ENCODE results near the gene PKN1.

The PKN1 gene

GRCh38 chr19:14472202-14472938, 39.3 kb downstream of the PKN1 start:
- TF ChIP-seq MAX (IDR thresholded peaks at IDR 0.05; ENCODE audit: low read depth, low read length) (peak; percentile 28; the same call in 1 of the 2 replicates), CTCF (IDR thresholded peaks at IDR 0.05; ENCODE audit: low read depth, low read length) (peak; percentile 70), POLR2A (IDR thresholded peaks at IDR 0.05; ENCODE audit: extremely low read depth, insufficient read length) (no peak), MYC (IDR thresholded peaks at IDR 0.05; ENCODE audit: low read depth, low read length) (peak; percentile 30; the same call in 1 of the 2 replicates)
- DNase-seq (ENCODE audit: low read depth) = peak; percentile 92
- no peak overlapping the region for H3K4me3 ChIP-seq (ENCODE audit: low read depth, low read length)

- no peak for TF ChIP-seq CTCF (IDR thresholded peaks at IDR 0.05; ENCODE audit: low read depth, low read length)
- no peak for TF ChIP-seq POLR2A (IDR thresholded peaks at IDR 0.05; ENCODE audit: extremely low read depth, insufficient read length)
- TF ChIP-seq MYC (IDR thresholded peaks at IDR 0.05; ENCODE audit: low read depth, low read length) = no peak
- no peak for TF ChIP-seq MAX (IDR thresholded peaks at IDR 0.05; ENCODE audit: low read depth, low read length)
- no peak for DNase-seq (ENCODE audit: low read depth)
- no peak overlapping the region for H3K4me3 ChIP-seq (ENCODE audit: low read depth, low read length)
Observed at GRCh38 chr19:14473073-14473977, 40.2 kb downstream of the PKN1 start.

- TF ChIP-seq POLR2A (IDR thresholded peaks at IDR 0.05; ENCODE audit: extremely low read depth, insufficient read length) = no peak
- TF ChIP-seq MYC (IDR thresholded peaks at IDR 0.05; ENCODE audit: low read depth, low read length) = no peak
- no peak for TF ChIP-seq CTCF (IDR thresholded peaks at IDR 0.05; ENCODE audit: low read depth, low read length)
- no peak for TF ChIP-seq MAX (IDR thresholded peaks at IDR 0.05; ENCODE audit: low read depth, low read length)
- H3K4me3 ChIP-seq (ENCODE audit: low read depth, low read length) = no peak overlapping the region
- DNase-seq (ENCODE audit: low read depth) = no peak
Observed at GRCh38 chr19:14473978-14474578, 41.0 kb downstream of the PKN1 start.

- no peak for TF ChIP-seq MYC (IDR thresholded peaks at IDR 0.05; ENCODE audit: low read depth, low read length)
- no peak for TF ChIP-seq POLR2A (IDR thresholded peaks at IDR 0.05; ENCODE audit: extremely low read depth, insufficient read length)
- no peak for TF ChIP-seq MAX (IDR thresholded peaks at IDR 0.05; ENCODE audit: low read depth, low read length)
- no peak for TF ChIP-seq CTCF (IDR thresholded peaks at IDR 0.05; ENCODE audit: low read depth, low read length)
- peak overlapping the region; percentile 25 for H3K4me3 ChIP-seq (ENCODE audit: low read depth, low read length)
- DNase-seq (ENCODE audit: low read depth) = no peak
Observed at GRCh38 chr19:14474827-14475226, 41.7 kb downstream of the PKN1 start.

GRCh38 chr19:14475251-14476073, 42.4 kb downstream of the PKN1 start, which contains the start of gene PTGER1:
TSS of gene PTGER1 (minus strand) at chr19:14475354. CDS start at chr19:14474320, 1,034 bp downstream.
- DNase-seq (ENCODE audit: low read depth) = peak; percentile 76
- H3K4me3 ChIP-seq (ENCODE audit: low read depth, low read length) = peak within 1 kb of the TSS; percentile 25
- TF ChIP-seq MYC (IDR thresholded peaks at IDR 0.05; ENCODE audit: low read depth, low read length) (no peak), MAX (IDR thresholded peaks at IDR 0.05; ENCODE audit: low read depth, low read length) (no peak), POLR2A (IDR thresholded peaks at IDR 0.05; ENCODE audit: extremely low read depth, insufficient read length) (no peak), CTCF (IDR thresholded peaks at IDR 0.05; ENCODE audit: low read depth, low read length) (no peak)
